Prostate gland (tissue), 2 donors: ENCODE data around the gene DSCAML1. TPM values are rescaled to one million over a fixed set of nuclear protein-coding genes. Genes with fewer than 3 reads are reported as not detected.

Experiments
- DNase-seq: peaks from one replicate; pipeline ENCODE4 v3.0.0-alpha.2; 2019; ENCODE audit warnings: low spot score
- H3K27ac ChIP-seq, 2 donors: fragments of 200-600 bp; sonication (generic); 2 replicates each; pipeline ENCODE4 v1.5.1; 2017 to 2019
- H3K27me3 ChIP-seq: fragments of 200-600 bp; sonication (generic); replicated peaks from 2 replicates; pipeline ENCODE4 v1.5.1; 2019; ENCODE audit not compliant: insufficient read depth
- H3K36me3 ChIP-seq, 2 donors: fragments of 200-600 bp; sonication (generic); 1 replicate in 1 of 2; 2 replicates in 1 of 2; pipeline versions ENCODE4 v1.5.1 to v1.8.1; 2017 to 2019
- H3K4me1 ChIP-seq: fragments of 200-600 bp; sonication (generic); replicated peaks from 2 replicates; pipeline ENCODE4 v1.5.1; 2019
- H3K4me3 ChIP-seq, 2 donors: fragments of 200-600 bp; sonication (generic); 2 replicates each; pipeline ENCODE4 v1.5.1; 2017 to 2019
- H3K9me3 ChIP-seq: fragments of 200-600 bp; sonication (generic); 2 replicates; pipeline ENCODE4 v1.5.1; 2017
- POLR2A ChIP-seq: fragments of 450-650 bp; IDR thresholded peaks from one replicate; pipeline ENCODE4 v1.6.1; 2016; ENCODE audit warnings: antibody characterized with exemption, mild to moderate bottlenecking
- POLR2AphosphoS5 ChIP-seq: sonication (generic); formaldehyde crosslinking; IDR thresholded peaks from one replicate; pipeline ENCODE4 v1.6.1; 2017; ENCODE audit warnings: antibody characterized with exemption
- WGBS: methylation state at CpG from one replicate; pipeline ENCODE4 v1.1.5; 2018; 5-methylcytosine and 5-hydroxymethylcytosine counted together
- intact Hi-C: fragments of 100-400 bp; cut with DNase I; formaldehyde crosslinking; loops from one replicate; pipeline ENCODE4 v1.14.2; 2022
- total RNA-seq, 2 donors: library from RNA; depleted of rRNA; stranded (reverse); fragments of >200 nt; gene quantifications; one replicate each; pipeline ENCODE4 v1.1.0, GENCODE V29; 2016
- TF ChIP-seq, protein P1 (sequence below), 4 experiments: fragments of 200-600 bp in 2 of 4; fragments of 450-650 bp in 2 of 4; sonication (generic) in 2 of 4; IDR thresholded peaks; 1 replicate in 3 of 4; 2 replicates in 1 of 4; pipeline ENCODE4 v1.5.1; 2016 to 2019; ENCODE audit warnings: antibody characterized with exemption in 4 of 4, mild to moderate bottlenecking in 2 of 4, moderate library complexity in 2 of 4

DSCAML1 gene
- total RNA-seq, 2 donors from 2014 or later = 0.14 to 2.8 TPM

GRCh38 chr11:117519590-117519989 is 277.4 kb downstream of the DSCAML1 start:
- WGBS = 64% methylated on average over 4 of the region's 4 CpGs
- no peak for TF ChIP-seq POLR2AphosphoS5
- TF ChIP-seq, protein P1, sequence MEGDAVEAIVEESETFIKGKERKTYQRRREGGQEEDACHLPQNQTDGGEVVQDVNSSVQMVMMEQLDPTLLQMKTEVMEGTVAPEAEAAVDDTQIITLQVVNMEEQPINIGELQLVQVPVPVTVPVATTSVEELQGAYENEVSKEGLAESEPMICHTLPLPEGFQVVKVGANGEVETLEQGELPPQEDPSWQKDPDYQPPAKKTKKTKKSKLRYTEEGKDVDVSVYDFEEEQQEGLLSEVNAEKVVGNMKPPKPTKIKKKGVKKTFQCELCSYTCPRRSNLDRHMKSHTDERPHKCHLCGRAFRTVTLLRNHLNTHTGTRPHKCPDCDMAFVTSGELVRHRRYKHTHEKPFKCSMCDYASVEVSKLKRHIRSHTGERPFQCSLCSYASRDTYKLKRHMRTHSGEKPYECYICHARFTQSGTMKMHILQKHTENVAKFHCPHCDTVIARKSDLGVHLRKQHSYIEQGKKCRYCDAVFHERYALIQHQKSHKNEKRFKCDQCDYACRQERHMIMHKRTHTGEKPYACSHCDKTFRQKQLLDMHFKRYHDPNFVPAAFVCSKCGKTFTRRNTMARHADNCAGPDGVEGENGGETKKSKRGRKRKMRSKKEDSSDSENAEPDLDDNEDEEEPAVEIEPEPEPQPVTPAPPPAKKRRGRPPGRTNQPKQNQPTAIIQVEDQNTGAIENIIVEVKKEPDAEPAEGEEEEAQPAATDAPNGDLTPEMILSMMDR (IDR thresholded peaks at IDR 0.05) = no peak
- no peak for TF ChIP-seq POLR2A
- no peak overlapping the region for H3K27ac ChIP-seq

GRCh38 chr11:117519170-117519569 is 277.8 kb downstream of the DSCAML1 start:
- no peak for TF ChIP-seq POLR2A
- no peak for TF ChIP-seq POLR2AphosphoS5
- TF ChIP-seq, protein P1 (IDR thresholded peaks at IDR 0.05) = no peak
- no peak overlapping the region for H3K4me3 ChIP-seq
- no peaks in the 10 kb centered on the region for H3K9me3 ChIP-seq
- H3K27me3 ChIP-seq = no peaks in the 10 kb centered on the region
- H3K4me1 ChIP-seq = no peaks in the 10 kb centered on the region
- 75% methylated on average over 9 of the region's 9 CpGs for WGBS
- intact Hi-C loops = no loop called here
- H3K36me3 ChIP-seq = no peaks in the 10 kb centered on the region
- H3K27ac ChIP-seq = no peak overlapping the region
- DNase-seq = no peak

More at GRCh38 chr11:117519590-117519989, 277.4 kb downstream of the DSCAML1 start:
- Histone ChIP-seq H3K9me3 (no peaks in the 10 kb centered on the region), H3K27me3 (no peaks in the 10 kb centered on the region), H3K4me1 (no peaks in the 10 kb centered on the region), H3K36me3 (no peaks in the 10 kb centered on the region), H3K4me3 (no peak overlapping the region)
- no peak for DNase-seq
- intact Hi-C loops = no loop called here

DNA sequence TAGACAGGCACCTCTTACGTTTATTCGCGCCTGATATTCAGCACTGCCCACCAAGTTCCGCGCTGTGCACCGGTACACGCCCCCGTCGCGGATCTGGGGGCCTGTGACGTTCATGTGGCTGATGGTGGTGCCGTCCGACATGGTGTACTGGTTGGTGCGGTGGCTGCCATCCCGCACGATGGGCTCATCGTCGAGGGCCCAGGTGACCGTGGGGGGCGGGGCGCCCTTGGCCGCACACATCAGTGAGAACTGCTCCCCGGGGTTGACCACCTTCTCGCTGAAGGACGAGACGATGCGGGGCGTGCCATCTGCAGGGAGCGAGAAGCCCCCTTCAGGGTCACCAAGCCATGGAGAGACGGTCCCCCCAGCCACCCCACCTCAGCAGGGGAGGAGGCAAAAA is 278.6 kb downstream of the DSCAML1 start:
- Histone ChIP-seq H3K4me3 (no peak overlapping the region), H3K9me3 (no peaks in the 10 kb centered on the region), H3K36me3 (no peaks in the 10 kb centered on the region), H3K27ac (no peak overlapping the region), H3K27me3 (no peaks in the 10 kb centered on the region), H3K4me1 (no peaks in the 10 kb centered on the region)
- DNase-seq = no peak
- TF ChIP-seq POLR2AphosphoS5 (no peak), POLR2A (no peak)
- TF ChIP-seq, protein P1 (IDR thresholded peaks at IDR 0.05) = no peak
- intact Hi-C loops = no loop called here
- WGBS = 92% methylated on average over 30 of the region's 30 CpGs

- no peak overlapping the region for H3K4me3 ChIP-seq
- H3K4me1 ChIP-seq = no peaks in the 10 kb centered on the region
- H3K9me3 ChIP-seq = no peaks in the 10 kb centered on the region
- H3K27me3 ChIP-seq = peaks cover 3% of the 10 kb centered on the region
- DNase-seq = no peak
- WGBS = 83% methylated on average over 4 of the region's 4 CpGs
- intact Hi-C loops = no loop called here
- TF ChIP-seq POLR2AphosphoS5 (no peak), POLR2A (no peak)
- TF ChIP-seq, protein P1 (IDR thresholded peaks at IDR 0.05) = no peak
- H3K36me3 ChIP-seq = no peaks in the 10 kb centered on the region
- H3K27ac ChIP-seq = no peak overlapping the region
Observed at GRCh38 chr11:117517097-117517496, 279.9 kb downstream of the DSCAML1 start.

DNA sequence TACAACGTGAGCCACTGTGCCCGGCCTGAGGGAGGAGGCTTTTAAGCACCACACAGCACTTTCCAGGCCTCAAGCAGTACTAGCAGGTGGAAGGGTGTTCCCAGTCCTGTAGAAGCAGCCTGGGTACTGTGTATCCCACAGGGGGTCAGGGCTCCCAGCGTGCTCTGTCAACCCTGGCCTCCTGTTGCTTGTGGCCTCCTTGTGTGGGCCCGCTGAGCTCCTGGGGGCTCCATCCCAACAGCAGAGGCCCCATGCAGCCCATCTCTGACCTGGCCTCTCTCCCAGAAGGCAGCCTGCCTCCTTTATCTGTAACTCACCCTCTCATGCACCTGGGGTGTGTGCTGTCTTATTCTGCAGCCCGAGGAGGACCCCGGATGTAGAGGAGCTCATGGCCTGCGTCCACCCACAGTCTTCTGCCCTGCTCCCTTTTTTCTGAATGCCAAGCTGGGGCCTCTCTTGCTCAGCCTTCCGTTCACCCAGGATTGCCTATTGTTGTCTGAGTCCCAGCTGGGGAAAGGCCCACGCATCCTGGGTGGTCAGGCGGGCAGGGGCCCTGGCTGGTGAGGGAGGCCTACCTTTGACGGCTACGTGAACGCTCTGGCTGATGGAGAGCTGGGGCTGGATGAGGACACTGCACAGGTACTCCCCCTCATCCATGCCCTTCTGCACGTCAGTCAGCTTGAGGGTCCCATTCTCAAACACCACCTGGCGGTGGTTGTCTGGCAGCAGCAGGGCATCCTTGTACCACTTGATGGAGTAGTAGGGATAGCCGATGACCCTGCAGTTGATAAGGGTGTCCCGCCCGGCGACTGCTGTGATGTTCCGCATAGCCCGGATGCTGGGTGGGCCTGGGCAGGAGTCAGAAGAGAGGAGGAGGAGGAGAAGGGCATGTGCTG is 280.9 kb downstream of the DSCAML1 start:
- Histone ChIP-seq H3K4me1 (no peaks in the 10 kb centered on the region), H3K36me3 (no peaks in the 10 kb centered on the region), H3K9me3 (no peaks in the 10 kb centered on the region), H3K4me3 (no peak overlapping the region), H3K27ac (no peak overlapping the region), H3K27me3 (peaks cover 3% of the 10 kb centered on the region)
- DNase-seq = no peak
- WGBS = 92% methylated on average over 20 of the region's 21 CpGs
- no peak for TF ChIP-seq POLR2A
- TF ChIP-seq, protein P1 (IDR thresholded peaks at IDR 0.05) = no peak
- TF ChIP-seq POLR2AphosphoS5 = no peak
- intact Hi-C loops = no loop called here
